IPS-15b (cell line): Measurements from ENCODE around the gene MARCHF3.
"Not testable (repeated sequence)": the region's sequence is repeated elsewhere in the genome, so short reads cannot be mapped to it uniquely, and the experiment has no call there.

ENCODE experiments used
- H3K27me3 ChIP-seq: one replicate; pipeline ENCODE4 v1.6.1; 2013; ENCODE audit warnings: low read length; ENCODE audit not compliant: control insufficient read depth, insufficient read depth
- H3K36me3 ChIP-seq: one replicate; pipeline ENCODE4 v1.6.1; 2013; ENCODE audit warnings: low read length; ENCODE audit not compliant: control insufficient read depth, insufficient read depth
- H3K4me1 ChIP-seq: one replicate; pipeline ENCODE4 v1.6.1; 2013; ENCODE audit warnings: mild to moderate bottlenecking, low read length; ENCODE audit not compliant: control insufficient read depth, insufficient read depth
- H3K4me3 ChIP-seq: one replicate; pipeline ENCODE4 v1.5.1; 2013; ENCODE audit warnings: low read depth, low read length
- H3K9ac ChIP-seq: one replicate; pipeline ENCODE4 v1.6.1; 2013; ENCODE audit warnings: low read depth, mild to moderate bottlenecking, low read length
- H3K9me3 ChIP-seq: one replicate; pipeline ENCODE4 v1.6.1; 2013; ENCODE audit warnings: mild to moderate bottlenecking, low read length; ENCODE audit not compliant: control insufficient read depth, insufficient read depth

Gene MARCHF3

DNA sequence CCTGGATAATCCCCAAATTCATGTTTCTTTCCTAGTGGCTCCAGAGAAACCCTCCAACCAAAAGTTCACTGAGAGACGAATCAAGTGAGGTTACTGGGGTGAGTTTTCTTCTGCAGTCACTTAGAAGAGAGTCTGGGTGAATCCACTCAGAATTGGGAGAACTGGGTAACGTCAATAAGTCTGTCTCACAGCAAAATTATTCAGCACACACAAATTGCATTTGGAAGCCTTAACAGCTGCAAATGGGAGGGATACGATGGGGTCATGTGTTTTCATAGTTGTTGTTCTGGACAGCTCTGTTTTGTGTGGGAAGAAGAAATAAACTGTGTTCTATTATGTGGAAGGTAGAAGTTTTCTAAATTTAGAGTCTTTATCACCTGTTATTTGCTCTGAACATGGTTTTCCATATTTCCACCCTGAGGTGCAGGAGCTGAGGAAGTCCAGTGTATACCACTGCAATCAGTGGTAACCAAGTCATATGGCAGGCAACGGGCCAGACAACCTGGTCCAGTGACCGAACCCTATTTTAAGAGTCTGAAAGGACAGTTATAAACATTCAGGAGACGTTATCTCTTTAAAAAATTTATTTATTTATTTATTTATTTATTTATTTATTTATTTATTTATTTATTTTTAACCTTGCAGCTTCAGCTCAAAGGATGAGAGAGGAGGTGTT lies 21.9 kb downstream of the MARCHF3 start:
- no peak overlapping the region for H3K9ac ChIP-seq
- no peaks in the 10 kb centered on the region for H3K27me3 ChIP-seq
- no peaks in the 10 kb centered on the region for H3K36me3 ChIP-seq
- no peaks in the 10 kb centered on the region for H3K4me1 ChIP-seq
- no peak overlapping the region for H3K4me3 ChIP-seq
- H3K9me3 ChIP-seq: no peaks in the 10 kb centered on the region

DNA sequence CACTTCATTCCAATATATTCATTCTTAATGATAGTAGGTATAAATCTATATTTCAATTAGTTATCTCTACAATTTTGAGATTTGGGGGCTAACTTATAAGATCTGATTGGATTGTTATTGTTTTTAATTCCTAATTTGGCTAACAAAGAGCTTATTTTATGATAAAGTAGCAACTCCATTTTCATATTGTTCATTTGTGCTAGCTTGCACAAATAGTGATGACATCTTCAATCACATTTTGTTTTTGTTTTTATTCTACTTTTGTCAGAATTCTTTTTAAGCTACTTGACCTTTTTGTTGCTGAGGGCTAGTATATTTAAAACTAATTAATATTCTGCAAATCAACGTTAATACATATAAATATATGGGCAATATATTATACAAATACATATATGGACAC lies 22.8 kb downstream of the MARCHF3 start:
- Histone ChIP-seq H3K4me3 (no peak overlapping the region), H3K27me3 (no peaks in the 10 kb centered on the region), H3K9me3 (no peaks in the 10 kb centered on the region), H3K4me1 (peaks cover 3% of the 10 kb centered on the region), H3K9ac (no peak overlapping the region), H3K36me3 (no peaks in the 10 kb centered on the region)

DNA sequence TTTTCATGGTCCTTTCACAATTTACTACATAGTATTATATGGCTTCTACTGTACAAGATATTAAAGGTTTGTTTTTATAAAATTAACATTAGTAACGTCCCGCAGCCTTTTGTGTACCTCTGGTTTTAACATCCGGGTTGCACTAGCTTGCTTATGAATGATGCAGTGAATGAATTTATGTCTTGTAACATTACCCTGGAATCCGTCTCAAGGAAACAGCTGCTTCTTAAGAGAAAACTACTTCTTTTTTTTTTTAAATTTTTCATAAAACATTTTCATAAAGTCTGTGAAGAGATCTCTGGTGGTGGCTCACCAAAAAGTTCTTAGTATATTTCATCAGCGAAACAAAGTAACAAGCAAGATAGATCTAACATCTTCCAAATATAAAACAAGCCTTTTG lies 23.6 kb downstream of the MARCHF3 start:
- Histone ChIP-seq H3K9ac (no peak overlapping the region), H3K4me1 (peaks cover 3% of the 10 kb centered on the region), H3K4me3 (no peak overlapping the region), H3K36me3 (no peaks in the 10 kb centered on the region), H3K27me3 (no peaks in the 10 kb centered on the region), H3K9me3 (no peaks in the 10 kb centered on the region)

DNA sequence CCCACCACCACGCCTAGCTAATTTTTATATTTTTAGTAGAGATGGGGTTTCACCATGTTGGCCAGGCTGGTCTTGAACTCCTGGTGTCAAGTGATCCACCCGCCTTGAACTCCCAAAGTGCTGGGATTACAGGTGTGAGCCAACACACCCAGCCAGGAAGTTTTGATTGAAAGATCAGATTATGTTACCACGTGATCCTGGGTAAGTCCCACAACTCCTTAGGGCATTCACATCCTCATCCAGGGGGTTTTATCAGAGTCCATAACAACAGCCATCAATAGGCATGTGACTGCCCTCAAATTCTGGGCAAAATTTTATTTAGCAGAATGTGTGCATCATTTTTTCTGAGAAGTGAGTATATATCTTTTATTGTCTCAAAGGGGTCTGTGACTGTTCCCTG lies 25.1 kb downstream of the MARCHF3 start:
- not testable (repeated sequence) for H3K4me1 ChIP-seq, H3K36me3 ChIP-seq, H3K9me3 ChIP-seq, H3K27me3 ChIP-seq, H3K4me3 ChIP-seq, H3K9ac ChIP-seq

DNA sequence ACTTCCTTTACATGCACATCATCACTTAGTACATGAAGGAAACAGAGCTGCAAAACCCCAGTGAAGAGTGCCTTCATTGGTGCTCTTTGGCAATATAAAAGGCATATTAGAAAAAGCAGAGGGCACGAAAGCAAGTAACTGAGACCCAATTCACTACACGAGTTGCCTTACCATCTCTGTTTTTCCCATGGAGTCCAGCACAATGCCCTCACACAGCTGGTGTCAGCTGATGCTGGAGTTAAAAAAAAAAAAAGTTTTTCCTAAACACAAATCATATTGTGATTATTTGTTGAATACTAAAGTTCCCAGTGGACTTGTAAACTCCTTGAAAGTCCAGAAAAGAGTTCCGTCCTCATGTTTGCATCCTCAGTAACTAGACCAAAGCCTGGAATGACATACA lies 25.6 kb downstream of the MARCHF3 start:
- H3K4me1 ChIP-seq: peaks cover 3% of the 10 kb centered on the region
- no peaks in the 10 kb centered on the region for H3K9me3 ChIP-seq
- H3K4me3 ChIP-seq: no peak overlapping the region

DNA sequence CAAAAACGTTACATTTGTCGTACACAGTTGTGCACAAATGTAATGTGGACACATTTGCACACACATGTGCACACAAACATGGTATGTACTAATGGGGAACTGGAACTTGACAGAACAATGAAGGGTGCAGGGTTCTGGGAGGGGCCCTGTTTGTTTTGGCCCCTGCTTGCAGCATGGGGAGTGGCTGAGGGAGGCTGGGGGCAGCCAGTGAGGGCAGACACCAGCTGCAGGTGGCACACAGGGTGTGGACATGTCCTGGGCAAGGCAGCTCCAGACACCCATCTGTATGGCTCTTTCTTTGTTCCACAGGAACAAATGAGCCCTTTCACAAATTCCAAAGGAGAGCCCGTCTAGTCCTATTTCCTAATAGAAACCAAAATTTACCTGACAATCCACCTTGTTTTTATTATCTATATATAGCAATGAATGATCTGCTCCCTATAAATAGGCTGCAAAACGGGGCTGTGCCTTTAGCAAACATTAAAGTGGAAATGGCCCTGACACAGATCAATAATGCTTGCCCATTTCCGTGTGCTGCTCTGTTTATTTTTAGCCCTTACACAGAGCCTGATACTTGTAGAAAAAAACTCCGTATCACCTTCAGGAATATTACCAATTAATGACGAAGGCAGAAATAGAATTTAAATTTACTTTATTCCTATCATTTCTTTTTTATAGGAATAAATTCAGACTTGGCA lies 26.4 kb downstream of the MARCHF3 start:
- H3K4me1 ChIP-seq: peaks cover 3% of the 10 kb centered on the region
- no peak overlapping the region for H3K4me3 ChIP-seq
- no peaks in the 10 kb centered on the region for H3K9me3 ChIP-seq
- no peak overlapping the region for H3K9ac ChIP-seq
- no peaks in the 10 kb centered on the region for H3K27me3 ChIP-seq
- no peaks in the 10 kb centered on the region for H3K36me3 ChIP-seq

More for the DNA sequence above, 25.6 kb downstream of the MARCHF3 start:
- H3K27me3 ChIP-seq: no peaks in the 10 kb centered on the region
- no peaks in the 10 kb centered on the region for H3K36me3 ChIP-seq
- no peak overlapping the region for H3K9ac ChIP-seq

DNA sequence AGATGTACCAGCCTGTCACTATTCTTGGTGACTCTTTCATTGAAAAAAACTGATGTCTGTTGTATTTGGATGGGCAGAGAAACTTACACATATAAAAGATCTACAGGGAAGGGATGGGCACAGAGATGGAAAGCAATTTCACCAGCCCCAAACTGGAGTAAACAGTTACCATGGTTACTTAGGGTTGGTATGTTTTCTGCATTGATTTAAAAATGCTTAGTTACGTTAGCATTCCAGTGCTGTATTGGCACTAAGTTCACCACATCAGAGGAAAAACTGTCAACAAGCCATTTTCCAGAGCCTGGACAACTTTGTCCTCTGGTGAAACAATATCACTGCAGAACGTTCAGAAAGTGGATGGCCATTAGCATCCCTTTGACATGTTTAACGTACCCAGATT lies 28.0 kb downstream of the MARCHF3 start:
- peaks cover 6% of the 10 kb centered on the region for H3K4me1 ChIP-seq
- no peaks in the 10 kb centered on the region for H3K36me3 ChIP-seq
- no peak overlapping the region for H3K9ac ChIP-seq
- no peaks in the 10 kb centered on the region for H3K9me3 ChIP-seq
- H3K27me3 ChIP-seq: no peaks in the 10 kb centered on the region
- no peak overlapping the region for H3K4me3 ChIP-seq

DNA sequence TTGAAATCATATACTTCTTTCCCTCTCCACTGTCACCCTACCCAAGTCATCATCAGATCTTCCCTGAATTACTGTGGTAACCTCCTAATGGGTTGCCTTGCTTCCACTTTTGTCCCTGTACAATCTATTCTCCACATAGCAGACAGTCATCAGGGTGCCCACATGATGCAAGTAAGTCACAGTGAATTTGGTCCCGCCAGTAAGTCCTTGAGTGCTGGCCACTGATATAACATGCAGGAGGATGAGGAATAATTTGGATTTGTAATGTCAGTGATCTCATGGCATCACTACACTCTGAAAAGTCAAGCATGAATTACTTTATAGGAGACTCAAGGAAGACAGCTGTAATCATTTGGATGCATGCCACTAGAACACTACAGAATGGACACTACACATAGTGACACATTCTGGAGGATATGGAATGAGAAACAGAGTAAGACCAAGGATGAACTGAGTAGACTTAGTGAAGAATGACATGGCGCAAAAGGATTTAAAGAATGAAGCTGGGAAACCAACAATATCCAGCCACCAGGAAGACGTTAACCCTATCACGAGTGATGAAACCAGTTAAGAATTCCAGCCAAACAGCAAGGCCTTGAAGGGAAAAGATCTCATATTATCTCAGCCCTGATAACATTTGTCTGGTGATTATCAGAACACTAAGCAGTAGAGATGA lies 28.6 kb downstream of the MARCHF3 start:
- H3K4me1 ChIP-seq: peaks cover 6% of the 10 kb centered on the region
- H3K9ac ChIP-seq: no peak overlapping the region
- no peak overlapping the region for H3K4me3 ChIP-seq
- H3K36me3 ChIP-seq: no peaks in the 10 kb centered on the region
- no peaks in the 10 kb centered on the region for H3K27me3 ChIP-seq
- no peaks in the 10 kb centered on the region for H3K9me3 ChIP-seq

DNA sequence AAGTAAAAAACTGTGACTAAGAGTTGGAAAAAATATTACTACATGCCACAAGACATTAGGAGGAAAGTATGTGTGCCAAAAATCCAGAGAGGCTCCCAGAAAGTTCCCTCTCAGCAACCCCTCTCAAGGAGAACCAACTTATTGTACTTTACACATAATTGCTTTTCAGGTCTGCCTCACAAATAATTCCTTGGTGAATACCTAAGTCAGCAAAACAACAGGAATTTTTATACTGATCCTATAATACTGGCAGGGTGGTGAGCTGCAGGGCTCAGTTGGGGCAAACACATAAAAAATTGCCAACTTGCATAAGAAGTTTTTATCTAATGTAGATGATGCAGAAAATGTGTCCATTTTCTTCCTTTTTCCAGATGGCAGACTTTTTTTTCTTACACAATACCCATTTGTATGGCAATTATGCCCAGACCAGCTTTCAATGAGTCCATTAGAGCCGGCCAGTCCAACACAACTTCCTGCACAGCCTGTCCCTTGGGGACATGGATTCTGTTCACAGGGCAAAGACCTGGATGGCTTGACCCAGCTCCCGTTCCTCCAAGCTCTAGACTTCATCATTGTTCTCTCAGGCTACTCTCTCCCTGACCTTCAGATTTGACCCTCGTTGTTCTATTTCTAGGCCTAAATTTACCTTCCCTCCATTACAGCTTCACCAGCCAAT lies 31.3 kb downstream of the MARCHF3 start:
- H3K9ac ChIP-seq: no peak overlapping the region
- no peaks in the 10 kb centered on the region for H3K27me3 ChIP-seq
- no peak overlapping the region for H3K4me3 ChIP-seq
- H3K4me1 ChIP-seq: peaks cover 6% of the 10 kb centered on the region
- H3K36me3 ChIP-seq: no peaks in the 10 kb centered on the region
- no peaks in the 10 kb centered on the region for H3K9me3 ChIP-seq

DNA sequence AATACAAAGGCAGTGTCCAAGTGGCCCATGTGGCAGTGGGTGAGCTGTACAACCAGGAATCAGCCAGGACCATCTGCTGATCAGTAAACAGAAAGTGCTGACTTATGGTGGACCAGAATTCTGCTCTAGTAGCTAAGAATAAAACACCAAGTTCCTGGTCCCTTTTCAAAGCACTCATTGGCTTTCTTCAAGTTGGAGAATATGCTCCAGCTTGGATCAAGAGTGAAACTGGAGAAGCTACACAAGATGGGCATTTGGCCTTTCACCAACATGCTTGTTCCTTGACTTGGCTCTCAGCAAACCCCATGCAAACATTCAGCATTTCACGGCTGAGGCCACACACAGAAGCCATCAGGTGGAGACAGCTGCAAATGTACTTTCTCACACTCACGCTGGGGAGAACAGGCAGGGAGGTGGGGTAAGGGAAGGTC lies 32.1 kb downstream of the MARCHF3 start:
- H3K27me3 ChIP-seq: no peaks in the 10 kb centered on the region
- peaks cover 6% of the 10 kb centered on the region for H3K4me1 ChIP-seq
- H3K36me3 ChIP-seq: no peaks in the 10 kb centered on the region
- H3K4me3 ChIP-seq: no peak overlapping the region
- no peak overlapping the region for H3K9ac ChIP-seq
- no peaks in the 10 kb centered on the region for H3K9me3 ChIP-seq

DNA sequence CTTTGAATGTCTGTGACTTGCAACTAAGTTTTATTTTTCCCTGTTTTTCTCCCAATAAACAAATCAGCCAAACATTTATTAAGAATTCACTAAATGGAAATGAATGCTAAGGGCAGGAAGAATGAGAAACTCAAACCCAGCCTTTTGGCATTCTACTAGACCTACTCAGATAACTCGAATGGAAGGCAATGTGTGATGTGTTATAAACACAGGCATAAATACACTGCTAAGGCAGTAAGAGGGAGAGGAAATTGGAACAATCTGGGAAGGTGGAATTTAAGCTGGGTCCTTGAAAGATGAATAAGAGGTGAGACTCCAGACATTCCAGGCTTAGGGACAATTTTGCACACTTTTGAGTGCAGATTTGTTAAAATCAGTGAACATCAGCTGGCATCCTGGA lies 34.7 kb downstream of the MARCHF3 start:
- H3K27me3 ChIP-seq: no peaks in the 10 kb centered on the region
- no peaks in the 10 kb centered on the region for H3K9me3 ChIP-seq
- no peaks in the 10 kb centered on the region for H3K36me3 ChIP-seq
- H3K4me3 ChIP-seq: no peak overlapping the region
- no peak overlapping the region for H3K9ac ChIP-seq
- peaks cover 3% of the 10 kb centered on the region for H3K4me1 ChIP-seq
